Hematopoietic multipotent progenitor cell treated with erythropoietin and hydrocortisone succinate and interleukin-3 and kit ligand, for 6 days (in vitro differentiated cells): ENCODE data around the gene PCA3.

Experiments used
- DNase-seq: peaks from one replicate; pipeline ENCODE4 v3.0.0-alpha.2; 2015

PCA3 gene

GRCh38 chr9:76758476-76758875, 5.8 kb upstream of the PCA3 start:
- no peak for DNase-seq

GRCh38 chr9:76759732-76760131, 4.5 kb upstream of the PCA3 start:
- DNase-seq = no peak

- peak; percentile 30 for DNase-seq
Measured at GRCh38 chr9:76761448-76761847, 2.8 kb upstream of the PCA3 start.

GRCh38 chr9:76766126-76766525, 1.9 kb downstream of the PCA3 start:
- DNase-seq = no peak

- DNase-seq = no peak
Measured at GRCh38 chr9:76772686-76773445, 8.6 kb downstream of the PCA3 start.

- no peak for DNase-seq
Measured at GRCh38 chr9:76784881-76785280, 20.6 kb downstream of the PCA3 start.

GRCh38 chr9:76785501-76785900, 21.3 kb downstream of the PCA3 start:
- no peak for DNase-seq

- DNase-seq = no peak
Measured at GRCh38 chr9:76787677-76788076, 23.4 kb downstream of the PCA3 start.

- DNase-seq = no peak
Measured at GRCh38 chr9:76789840-76790239, 25.6 kb downstream of the PCA3 start.

GRCh38 chr9:76793784-76794431, 29.7 kb downstream of the PCA3 start:
- no peak for DNase-seq

- no peak for DNase-seq
Measured at GRCh38 chr9:76796296-76796695, 32.1 kb downstream of the PCA3 start.

GRCh38 chr9:76798527-76798926, 34.3 kb downstream of the PCA3 start:
- no peak for DNase-seq

- DNase-seq = no peak
Measured at GRCh38 chr9:76799473-76799872, 35.2 kb downstream of the PCA3 start.

GRCh38 chr9:76800901-76801300, 36.7 kb downstream of the PCA3 start:
- DNase-seq = no peak

GRCh38 chr9:76803083-76803482, 38.8 kb downstream of the PCA3 start:
- no peak for DNase-seq

- no peak for DNase-seq
Measured at GRCh38 chr9:76803762-76804161, 39.5 kb downstream of the PCA3 start.

- DNase-seq = no peak
Measured at GRCh38 chr9:76808636-76809035, 44.4 kb downstream of the PCA3 start.

- DNase-seq = peak; percentile 68
Measured at GRCh38 chr9:76810377-76810957, 46.2 kb downstream of the PCA3 start.

GRCh38 chr9:76812591-76812990, 48.4 kb downstream of the PCA3 start:
- no peak for DNase-seq

- no peak for DNase-seq
Measured at GRCh38 chr9:76817489-76817888, 53.3 kb downstream of the PCA3 start.

GRCh38 chr9:76818271-76818670, 54.0 kb downstream of the PCA3 start:
- DNase-seq = no peak

- no peak for DNase-seq
Measured at GRCh38 chr9:76820431-76820830, 56.2 kb downstream of the PCA3 start.

GRCh38 chr9:76827296-76828080, 63.2 kb downstream of the PCA3 start:
- no peak for DNase-seq

GRCh38 chr9:76828447-76828846, 64.2 kb downstream of the PCA3 start:
- DNase-seq = no peak
